ENCODE data around the gene CARD11.
"Not testable (repeated sequence)": the region's sequence is repeated elsewhere in the genome, so short reads cannot be mapped to it uniquely, and the experiment has no call there.

CARD11 gene

DNA sequence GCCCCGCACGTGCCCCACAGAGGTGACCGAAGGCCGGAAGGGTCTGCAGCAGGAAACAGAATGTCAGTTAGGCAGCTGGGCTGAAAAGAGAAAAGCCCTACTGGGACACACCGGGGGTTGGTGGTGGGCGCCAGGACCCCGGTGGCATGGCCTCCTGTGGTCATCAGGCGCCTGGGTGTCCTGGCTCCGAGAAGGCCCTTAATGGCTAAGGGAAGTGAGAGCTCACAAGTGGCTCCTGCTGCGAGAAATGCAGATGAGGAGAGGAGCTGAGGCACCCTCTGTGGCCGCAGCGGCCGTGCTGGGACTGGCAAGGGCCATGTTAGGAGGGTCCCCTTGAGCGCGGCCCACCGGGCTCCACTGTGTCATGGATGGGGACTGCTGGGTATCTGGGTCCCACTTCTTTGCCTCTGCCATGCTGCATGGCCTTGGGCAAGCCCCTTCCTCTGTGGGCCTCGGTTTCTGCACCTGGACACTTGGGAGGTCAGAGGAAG is 120.3 kb downstream of the CARD11 start:
- no peak for DNase-seq

DNA sequence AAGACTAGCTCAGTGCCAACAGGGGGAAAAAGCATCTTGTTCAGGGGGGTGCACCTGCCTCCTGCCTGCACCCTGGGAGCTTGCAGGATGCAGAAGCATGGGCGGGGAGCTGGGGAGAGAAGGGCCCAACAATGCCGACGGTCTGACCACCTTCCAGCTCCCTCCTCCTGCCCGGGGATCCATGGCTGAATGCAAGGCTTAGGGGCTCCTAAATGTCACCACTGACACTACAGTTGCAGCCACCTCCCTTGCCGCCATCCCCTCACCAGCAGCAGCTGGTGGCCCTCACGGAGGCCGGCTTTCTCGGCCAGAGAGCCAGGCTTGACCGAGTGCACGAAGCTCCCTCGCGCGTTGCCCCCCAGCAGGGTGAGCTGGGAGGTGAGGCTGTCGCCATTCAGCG is 120.8 kb downstream of the CARD11 start:
- no peak for DNase-seq

DNA sequence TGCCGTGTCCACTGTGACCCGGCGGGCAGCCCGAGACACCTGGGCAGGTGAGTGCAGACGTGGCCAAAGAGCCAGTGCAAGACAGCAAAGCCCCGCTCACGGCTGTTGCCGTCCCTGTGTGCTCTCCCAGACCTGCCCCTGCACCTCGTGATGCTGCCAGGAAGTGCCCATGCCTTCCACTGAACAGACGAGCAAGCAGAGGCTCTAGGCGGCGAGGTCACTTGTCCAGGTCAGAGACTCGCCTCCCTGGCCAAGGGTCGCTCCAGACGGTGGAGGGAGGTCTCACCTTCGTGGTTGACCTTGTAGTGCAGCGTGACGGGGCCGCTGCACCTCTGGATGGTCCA is 121.3 kb downstream of the CARD11 start:
- no peak for DNase-seq

DNA sequence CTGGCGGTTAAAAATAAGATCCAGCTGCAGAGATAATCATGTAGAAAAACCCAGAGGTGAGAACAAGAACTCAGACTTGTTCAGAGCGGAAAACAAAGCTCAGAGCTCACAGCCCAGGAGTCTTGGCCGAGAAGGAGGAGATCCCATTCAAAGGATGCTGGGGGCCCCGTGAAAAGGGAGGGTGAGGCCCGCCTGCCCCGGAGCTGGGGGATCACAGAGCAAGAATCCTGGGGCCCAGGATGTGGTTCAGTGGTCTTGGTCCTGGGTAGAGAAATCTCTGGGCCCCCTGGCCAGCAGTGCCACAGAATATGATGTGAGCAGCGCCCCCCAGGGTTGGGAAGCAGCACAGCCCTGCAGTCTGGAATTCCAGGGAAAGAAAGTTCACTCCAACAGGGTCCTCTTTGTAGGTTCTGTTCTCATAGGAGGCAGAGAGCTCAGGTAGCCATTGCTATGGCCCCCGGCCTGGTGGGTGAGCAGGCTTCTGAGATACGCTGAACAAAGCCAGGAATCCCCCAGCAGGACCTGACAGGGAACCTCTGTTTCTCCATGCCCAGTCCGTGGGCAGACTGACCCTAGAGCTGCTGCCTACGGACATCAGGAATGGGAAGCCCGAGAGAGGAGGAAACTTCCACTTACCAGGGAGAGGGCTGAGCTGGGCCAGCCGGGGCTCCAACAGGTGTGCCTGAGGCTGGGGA is 121.9 kb downstream of the CARD11 start:
- no peak for DNase-seq

DNA sequence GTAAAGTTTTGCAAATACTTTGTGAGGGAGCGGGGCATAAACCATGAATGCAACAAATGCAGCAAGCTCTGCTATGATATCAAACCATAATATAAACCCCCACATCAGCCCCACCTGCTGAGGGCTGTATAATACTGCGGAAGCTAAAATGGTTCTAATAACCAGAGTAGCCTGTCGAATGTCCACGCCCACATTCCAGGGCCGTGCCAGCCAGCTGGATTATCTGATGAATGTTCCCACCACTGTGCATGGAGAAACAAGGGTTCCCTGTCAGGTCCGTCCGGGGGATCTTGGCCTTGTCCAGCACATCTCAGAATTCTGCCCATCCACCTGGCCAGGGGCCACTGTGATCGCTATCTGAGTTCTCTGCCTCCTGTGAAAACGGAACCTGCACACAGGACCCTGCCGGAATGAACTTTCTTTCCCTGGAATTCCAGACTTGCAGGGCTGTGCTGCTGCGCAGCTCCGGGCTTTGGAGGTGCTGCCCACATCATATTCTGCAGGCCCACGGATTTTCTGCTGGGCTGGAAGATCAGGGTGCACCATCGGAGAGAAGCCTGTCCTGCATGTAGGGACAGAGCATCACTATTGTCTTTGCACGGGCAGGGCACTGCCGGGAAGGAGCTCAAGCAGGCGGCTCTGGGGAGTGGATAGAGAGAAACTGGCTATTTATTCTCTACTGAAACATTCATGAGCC is 122.6 kb downstream of the CARD11 start:
- no peak for DNase-seq

DNA sequence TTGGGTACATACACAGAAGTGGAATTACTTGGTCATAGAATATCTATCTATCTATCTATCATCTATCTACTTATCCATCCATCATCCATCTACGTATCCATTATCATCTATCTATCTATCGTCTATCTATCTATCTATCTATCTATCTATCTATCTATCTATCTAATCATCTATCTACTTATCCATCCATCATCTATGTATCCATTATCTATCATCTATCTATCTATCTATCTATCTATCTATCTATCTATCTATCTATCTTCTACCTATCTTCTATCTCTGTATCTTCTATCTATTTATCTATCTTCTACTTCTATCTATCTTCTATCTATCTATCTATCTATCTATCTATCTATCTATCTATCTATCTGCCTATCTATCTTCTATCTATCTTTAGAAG is 123.2 kb downstream of the CARD11 start:
- DNase-seq = not testable (repeated sequence)

DNA sequence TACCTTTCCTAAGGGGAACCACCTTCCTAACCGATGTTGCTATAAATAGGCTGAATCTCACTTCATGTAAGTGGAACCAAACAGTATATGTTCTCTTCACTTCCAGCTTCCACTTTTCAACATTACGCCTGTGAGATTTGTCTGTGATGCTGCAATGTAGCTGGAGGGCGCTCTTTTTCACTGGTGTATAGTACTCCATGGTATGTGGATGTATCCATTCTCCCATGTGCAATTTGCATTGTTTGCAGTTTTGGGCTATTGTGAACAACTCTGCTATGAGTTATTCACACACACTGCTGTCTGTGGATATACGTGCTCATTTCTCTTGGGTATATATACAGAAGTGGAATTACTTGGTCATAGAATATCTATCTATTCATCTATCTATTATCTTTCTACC is 123.6 kb downstream of the CARD11 start:
- DNase-seq = no peak

DNA sequence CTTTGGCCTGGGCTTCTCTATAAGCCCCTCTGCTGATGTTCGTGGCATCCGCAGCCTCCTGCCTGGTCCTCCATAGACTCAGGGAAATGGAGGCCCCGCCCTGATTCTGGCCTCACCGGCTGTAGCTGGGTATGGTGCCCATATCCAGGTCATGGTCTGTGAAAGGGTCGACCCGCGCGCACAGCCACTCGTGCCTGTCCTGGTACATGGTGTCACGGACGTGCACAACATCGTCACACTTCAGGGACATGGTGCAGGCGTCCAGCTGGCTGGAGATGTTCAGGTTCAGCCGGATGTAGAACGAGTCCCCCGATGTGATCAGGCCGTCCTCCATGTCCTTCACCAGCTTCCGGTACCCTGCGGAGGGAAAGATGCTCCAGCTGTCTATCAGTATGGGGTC is 124.4 kb downstream of the CARD11 start:
- no peak for DNase-seq

DNA sequence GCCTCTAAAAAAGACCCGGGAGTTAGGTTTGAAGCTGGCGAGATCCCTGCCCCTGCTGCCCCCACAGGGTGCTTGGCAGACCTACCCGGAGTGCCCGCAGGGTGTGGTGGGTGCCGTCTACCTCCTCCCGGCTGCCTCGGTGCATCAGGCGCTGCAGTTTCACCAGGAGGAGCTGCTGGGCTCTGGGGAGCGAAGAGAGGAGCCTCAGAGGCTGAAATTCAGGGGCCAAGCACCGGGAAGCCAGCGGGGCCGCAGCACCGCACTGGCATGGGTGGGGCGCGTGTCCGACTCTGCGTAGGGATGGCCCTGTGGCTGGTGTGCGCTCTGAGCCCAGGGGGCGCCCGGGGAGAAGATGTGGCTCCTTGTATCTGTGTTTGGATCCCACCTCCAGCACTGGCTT is 125.3 kb downstream of the CARD11 start:
- no peak for DNase-seq

DNA sequence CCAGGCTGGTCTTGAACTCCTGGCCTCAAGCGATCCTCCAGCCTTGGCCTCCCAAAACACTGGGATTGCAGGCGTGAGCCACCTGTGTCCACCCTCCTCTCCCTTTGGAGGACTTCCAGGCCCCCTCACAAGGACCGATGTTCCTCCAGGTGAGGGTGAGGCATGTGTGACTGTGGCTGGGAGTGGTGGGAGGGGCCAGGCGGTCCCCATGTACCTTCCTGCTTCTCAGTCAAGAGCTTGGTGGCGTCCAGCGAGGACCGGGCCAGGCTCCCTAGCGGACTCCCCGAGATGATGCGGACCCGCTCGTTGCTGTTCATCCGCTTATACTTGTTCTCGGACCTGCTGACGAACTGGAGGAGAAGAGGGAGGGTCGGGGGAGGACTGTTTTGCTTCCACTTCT is 128.6 kb downstream of the CARD11 start:
- DNase-seq = no peak

DNA sequence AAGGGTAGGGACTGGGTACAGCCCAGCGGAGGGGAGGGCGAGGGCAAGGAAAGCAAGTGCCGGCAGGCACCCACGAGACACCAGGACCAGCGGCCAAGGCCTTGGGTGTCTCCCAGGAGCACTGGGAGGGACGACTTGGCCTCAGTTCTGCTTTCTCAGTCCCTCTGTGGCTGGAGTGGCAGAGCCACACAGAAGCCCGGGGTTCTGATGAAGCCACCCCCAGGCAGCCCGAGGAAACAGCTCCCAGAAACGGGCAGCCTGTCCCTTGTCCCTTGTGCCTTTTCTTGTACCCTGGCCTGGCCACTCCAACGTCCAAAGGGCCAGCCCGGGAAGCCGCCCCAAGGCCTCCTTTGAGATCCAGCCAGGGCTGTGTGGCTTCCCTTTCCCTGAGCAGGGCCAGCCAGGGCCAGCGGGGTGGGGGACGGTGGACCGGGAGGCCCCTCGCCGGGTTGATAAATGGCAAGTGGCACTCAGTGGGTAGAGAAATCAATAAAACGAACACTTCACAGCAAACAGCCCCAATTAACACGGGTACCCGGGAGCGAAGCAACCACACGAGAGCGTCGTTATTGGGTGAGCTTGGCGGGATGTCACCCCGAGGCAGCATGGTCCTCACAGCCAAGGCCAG is 129.8 kb downstream of the CARD11 start:
- DNase-seq = no peak

DNA sequence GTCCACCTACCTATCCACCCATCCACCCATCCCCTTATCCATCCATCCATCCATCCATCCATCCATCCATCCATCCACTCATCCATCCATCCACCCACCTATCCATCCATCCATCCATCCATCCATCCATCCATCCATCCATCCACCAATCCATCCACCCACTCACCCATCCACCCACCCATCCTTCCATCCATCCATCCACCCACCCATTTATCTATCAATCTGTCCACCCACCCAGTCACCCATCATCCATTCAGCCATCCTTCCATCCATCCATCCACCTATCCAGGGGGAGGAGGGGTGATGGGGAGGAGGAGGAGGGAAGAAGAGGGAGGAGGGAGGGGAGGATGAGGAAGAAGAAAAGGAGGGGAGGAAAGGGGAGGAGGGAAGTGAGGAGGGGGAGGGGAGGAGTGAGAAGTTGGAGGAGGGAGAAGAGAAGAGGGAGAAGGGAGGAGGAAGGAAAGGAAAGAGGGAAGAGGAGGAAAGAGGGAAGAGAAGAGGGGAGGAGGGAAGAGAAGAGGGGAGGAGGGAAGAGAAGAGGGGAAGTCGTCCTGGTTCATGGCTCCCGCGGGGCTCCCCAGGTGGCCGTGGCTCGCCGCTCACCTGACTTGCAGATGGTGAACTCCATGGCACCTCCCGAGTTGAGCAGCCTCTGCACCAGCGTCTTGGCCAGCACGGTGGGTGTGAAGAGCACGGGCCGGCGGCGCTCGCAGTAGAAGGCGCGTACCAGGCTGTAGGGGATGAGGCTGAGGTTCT is 130.8 kb downstream of the CARD11 start:
- no peak for DNase-seq

DNA sequence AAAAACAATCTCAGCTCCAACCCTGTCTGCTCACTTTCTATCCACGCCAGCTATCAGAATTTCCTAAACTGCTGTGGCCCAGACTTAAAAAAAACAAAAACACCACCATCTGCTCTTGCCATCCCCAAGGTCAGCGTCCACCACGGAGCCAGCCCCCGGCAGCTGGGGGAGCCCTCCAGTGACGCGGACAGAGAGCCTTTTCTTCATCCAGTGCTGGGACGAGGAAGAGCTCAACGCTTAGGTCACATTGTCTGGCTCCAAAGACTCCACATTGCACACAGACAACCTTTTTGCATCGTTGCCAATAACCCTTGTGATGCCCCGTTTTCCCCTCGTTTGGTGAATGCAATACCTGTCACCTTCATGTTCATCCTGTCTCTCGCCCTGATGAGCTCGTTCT is 132.2 kb downstream of the CARD11 start:
- DNase-seq = no peak

DNA sequence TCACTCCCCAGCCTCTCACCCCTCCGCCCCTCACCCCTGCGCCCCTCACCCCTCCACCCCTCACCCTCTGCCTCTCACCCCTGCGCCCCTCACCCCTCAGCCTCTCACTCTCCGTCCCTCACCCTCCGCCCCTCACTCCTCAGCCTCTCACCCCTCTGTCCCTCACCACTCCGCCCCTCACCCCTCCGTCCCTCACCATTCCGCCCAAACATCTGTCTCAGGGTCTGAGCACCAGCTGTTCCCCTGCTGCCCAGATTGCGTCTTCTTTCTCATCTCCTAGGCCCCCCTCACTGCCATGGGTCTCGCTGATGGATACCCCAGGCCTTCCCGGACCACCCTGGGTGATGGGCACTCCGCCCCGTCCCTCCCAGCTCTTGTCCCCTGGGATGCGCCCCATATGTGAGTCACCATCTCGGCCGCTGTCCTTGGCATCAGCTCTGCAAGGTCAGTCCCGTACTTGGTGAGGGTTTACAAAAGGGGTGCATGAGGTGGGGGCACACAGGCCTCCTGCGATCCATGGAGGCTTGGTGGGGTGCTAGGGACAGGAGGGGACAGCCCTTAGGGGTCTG is 134.1 kb downstream of the CARD11 start:
- DNase-seq = no peak

DNA sequence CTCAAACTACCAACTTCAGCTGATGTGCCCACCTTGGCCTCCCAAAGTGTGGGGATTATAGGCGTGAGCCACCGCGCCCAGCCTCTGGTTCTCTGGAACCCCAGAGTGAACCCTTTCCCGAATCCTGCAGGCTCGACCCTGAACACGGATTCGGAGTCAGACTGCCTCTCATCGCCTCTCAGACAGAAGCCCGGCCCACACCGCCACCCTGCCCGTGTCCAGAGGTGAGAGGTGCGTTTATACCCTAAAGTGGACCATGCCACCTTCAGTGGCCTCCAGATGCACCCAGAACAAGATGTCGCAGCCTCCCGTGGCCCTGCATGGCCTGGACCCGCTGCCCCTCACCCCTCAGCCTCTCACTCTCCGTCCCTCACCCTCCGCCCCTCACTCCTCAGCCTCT is 134.6 kb downstream of the CARD11 start:
- no peak for DNase-seq

DNA sequence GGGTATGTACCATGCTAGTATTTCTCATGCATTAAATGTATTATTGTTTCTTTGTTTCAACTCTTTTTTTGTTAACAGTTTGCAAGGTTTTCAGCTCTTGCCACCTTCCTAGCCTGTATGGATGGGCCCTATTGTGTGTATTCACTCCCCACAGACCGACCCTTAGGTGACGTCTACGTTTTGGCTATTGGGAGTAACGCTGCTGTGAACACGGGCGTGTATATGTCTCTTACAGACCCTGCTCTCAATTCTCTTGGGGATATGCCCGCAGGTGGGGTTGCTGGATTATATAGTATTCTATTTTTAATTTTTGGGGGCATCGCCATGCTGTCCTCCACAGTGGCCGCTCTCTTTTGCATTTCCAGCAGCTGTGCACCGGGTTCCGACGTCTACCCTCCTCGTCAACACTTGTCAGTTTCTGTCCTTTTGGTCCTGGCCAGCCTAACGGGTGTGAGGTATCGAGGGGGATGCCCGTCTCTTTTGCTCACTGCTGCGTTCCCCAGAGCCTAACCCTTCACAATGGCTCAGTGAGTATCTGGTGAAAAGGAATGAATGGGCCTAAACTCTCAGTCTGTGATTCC is 135.5 kb downstream of the CARD11 start:
- no peak for DNase-seq

DNA sequence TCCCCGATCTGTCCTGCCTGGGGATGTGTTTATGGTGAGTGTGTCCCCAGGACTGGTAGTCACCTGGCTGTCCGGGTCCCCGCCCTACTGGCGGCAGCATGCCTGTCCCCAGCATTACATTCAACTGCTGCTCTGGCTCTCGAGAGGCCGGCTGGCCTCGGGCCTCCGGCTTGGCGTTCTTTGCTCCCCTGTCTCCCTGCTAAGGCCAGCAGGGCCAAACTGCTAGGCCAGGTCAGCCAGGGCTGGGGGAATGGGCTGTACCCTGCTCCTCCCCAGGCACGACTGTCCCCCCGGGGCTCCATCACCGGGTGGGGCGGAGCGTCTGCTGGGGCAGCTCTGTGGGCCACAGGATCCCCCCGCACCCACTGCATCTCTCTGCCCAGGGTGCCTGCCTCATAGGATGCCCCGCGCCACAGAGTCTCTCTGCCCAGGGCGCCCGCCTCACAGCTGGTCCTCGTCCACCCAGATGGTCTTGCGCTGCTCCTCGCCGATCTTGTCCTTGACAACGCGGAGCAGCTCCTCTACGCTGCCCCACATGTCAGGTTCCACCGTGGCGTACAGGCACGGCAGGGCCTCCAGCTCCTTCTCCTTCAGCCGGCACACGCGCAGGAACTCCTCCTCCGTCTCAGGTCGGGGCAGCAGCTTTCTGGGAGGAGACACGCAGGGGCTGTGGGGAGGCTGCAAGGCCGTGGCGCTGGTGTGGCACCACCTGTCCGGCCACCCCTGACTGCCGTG is 137.3 kb downstream of the CARD11 start:
- no peak for DNase-seq

DNA sequence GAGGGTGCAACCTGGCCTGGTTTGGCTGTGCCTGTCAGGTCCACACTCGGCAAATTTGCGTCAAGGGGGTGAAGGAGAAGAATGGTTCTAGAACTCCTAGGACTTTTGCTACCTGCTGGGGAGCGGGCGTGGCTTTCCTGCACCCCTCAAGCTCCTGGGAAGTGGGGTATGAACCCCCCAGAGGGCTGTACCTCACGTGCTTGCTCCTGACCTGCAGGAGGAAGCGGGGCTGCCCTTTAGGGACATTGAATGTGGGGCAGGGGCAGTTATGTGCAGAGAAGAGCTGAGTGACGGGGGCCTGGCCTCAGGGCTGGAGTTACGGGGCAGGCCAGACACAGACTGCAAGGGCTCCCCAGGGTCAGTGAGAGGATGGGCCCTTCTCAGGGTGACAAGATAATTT is 138.2 kb downstream of the CARD11 start:
- no peak for DNase-seq

DNA sequence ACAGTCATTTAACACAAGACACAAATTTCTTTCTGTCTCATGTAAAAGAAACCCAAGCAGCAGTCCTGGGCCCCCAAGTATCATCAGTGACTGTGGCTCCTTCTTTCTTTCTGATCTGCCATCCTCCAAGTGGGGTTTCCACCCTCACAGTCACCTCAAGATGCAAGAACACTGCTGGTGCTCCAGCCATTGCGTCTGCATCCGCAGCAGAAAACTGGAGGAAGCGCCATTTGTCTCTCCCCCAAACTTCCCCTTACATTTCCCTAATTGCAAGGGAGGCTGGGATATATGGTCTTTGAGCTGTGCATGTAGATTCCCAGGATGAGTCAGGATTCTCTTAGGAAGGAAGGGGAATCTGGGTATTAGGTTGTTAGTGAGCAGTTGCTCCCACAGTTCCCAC is 138.6 kb downstream of the CARD11 start:
- no peak for DNase-seq

DNA sequence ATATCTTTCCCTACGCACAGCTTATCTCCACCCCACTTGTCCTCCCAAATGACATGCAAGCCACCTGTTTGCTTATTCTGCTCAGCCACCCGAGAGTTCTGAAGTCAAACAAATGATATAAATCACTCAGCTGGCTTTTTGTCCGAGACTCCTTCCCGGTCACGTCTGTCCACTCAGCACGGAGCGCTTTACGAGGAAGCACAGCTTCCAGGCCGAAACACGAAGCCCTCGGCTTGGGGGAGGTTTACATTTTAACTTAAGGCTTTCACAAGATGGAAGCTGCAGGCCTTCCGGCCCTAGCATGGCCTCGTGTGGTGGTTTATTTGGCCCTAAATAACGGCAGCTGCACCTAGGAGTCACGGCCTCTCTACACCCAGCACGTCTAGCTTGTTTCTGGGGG is 139.5 kb downstream of the CARD11 start:
- no peak for DNase-seq

DNA sequence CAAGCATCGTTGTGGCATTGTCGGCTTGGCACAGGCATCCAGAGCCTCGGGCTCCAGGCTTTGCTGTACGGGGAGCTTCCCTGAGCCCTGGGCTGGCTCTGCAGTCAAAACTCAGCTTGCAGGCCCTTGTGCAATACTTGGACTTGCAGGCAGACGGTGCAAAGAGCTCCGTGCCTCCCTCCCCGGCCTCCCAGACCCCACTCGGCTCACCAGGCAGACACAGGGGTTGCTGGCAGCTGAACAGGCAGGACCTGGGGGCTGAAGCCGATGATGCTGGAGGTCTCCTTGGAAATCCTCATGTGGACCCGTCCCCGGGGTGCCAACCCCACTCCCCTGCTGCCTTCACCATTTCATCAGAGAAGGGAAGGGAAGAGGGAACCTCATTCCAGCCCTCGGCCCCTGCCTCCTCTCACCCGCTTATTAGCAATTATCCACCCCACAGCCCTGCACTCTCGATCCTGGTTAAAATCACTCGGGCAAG is 139.9 kb downstream of the CARD11 start:
- DNase-seq = no peak

DNA sequence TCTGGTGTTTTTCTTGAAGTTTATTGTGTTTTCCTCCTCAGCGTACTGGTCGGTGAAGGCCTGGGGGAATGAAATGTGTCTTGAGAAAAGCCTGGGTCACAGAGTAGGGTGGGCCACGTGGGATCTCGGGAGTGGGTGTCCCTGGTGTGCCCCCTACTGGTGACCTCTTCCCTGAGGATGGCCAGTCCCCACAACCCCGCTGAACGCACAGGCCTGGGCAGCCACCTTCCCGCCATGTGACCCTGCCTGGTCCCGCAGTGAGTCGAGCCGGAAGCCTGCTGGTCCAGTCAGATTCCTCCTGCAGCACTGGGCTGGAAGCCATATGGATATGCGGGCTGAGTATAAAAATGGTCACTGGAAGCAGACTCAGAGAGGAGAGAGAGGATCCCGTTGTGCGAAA is 146.6 kb downstream of the CARD11 start:
- no peak for DNase-seq

Measured in activated naive CD4-positive, alpha-beta T cell (primary cell).